Loucy (cell line): ENCODE data around the gene PSD2.

Source experiments
- H2AFZ ChIP-seq: fragments of 200-600 bp; sonication (generic); 2 replicates; pipeline ENCODE4 v1.6.0; 2016; ENCODE audit warnings: antibody characterized with exemption, mild to moderate bottlenecking, low read length, moderate library complexity
- H3F3A ChIP-seq: fragments of 200-600 bp; 2 replicates; pipeline ENCODE4 v1.6.0; 2016; ENCODE audit warnings: antibody characterized with exemption, low read depth, mild to moderate bottlenecking
- H3K27me3 ChIP-seq: fragments of 200-600 bp; sonication (generic); 2 replicates; pipeline ENCODE4 v1.6.1; 2014; ENCODE audit warnings: low read length, mild to moderate bottlenecking; ENCODE audit not compliant: insufficient read depth, poor library complexity, severe bottlenecking
- H3K36me3 ChIP-seq: fragments of 200-600 bp; sonication (generic); 2 replicates; pipeline ENCODE4 v1.6.1; 2016; ENCODE audit warnings: low read length; ENCODE audit not compliant: insufficient read depth
- H3K4me1 ChIP-seq: fragments of 200-600 bp; sonication (generic); 2 replicates; pipeline ENCODE4 v1.5.1; 2014; ENCODE audit warnings: low read length, mild to moderate bottlenecking; ENCODE audit not compliant: insufficient read depth, poor library complexity, severe bottlenecking
- H3K4me2 ChIP-seq: fragments of 200-600 bp; sonication (generic); 2 replicates; pipeline ENCODE4 v1.6.0; 2014; ENCODE audit warnings: antibody characterized with exemption, low read length, low read depth, mild to moderate bottlenecking; ENCODE audit not compliant: poor library complexity, severe bottlenecking
- H3K4me3 ChIP-seq: fragments of 200-600 bp; sonication (generic); 2 replicates; pipeline ENCODE4 v1.5.1; 2014; ENCODE audit warnings: low read length, mild to moderate bottlenecking, mixed read lengths; ENCODE audit not compliant: poor library complexity, severe bottlenecking
- H3K79me2 ChIP-seq: fragments of 200-600 bp; sonication (generic); 2 replicates; pipeline ENCODE4 v1.6.1; 2014; ENCODE audit warnings: low read length; ENCODE audit not compliant: insufficient read depth
- H3K9ac ChIP-seq: fragments of 200-600 bp; sonication (generic); 2 replicates; pipeline ENCODE4 v1.6.0; 2014; ENCODE audit warnings: mild to moderate bottlenecking, low read depth, low read length, moderate library complexity; ENCODE audit not compliant: poor library complexity, severe bottlenecking
- H3K9me2 ChIP-seq: fragments of 200-600 bp; sonication (generic); replicated peaks from 2 replicates; pipeline ENCODE4 v1.6.1; 2016; ENCODE audit warnings: low read depth, low read length, mixed read lengths
- H3K9me3 ChIP-seq: fragments of 200-600 bp; sonication (generic); 2 replicates; pipeline ENCODE4 v1.6.1; 2014; ENCODE audit warnings: mild to moderate bottlenecking, antibody characterized with exemption, low read length, low read depth; ENCODE audit not compliant: insufficient read depth
- H4K20me1 ChIP-seq: fragments of 200-600 bp; sonication (generic); 2 replicates; pipeline ENCODE4 v1.6.0; 2014; ENCODE audit warnings: antibody characterized with exemption, low read length, mild to moderate bottlenecking; ENCODE audit not compliant: insufficient read depth, poor library complexity, severe bottlenecking
- CTCF ChIP-seq: fragments of 200-600 bp; sonication (generic); conservative IDR thresholded peaks from 2 replicates; pipeline ENCODE4 v1.5.1; 2014; ENCODE audit warnings: mild to moderate bottlenecking, antibody characterized with exemption, low read length
- EZH2phosphoT487 ChIP-seq: fragments of 200-600 bp; IDR thresholded peaks from 2 replicates; pipeline ENCODE4 v1.6.1; 2018; ENCODE audit warnings: antibody characterized with exemption, mild to moderate bottlenecking, moderate library complexity, borderline replicate concordance

The PSD2 gene

GRCh38 chr5:139798883-139799282 lies 3.3 kb downstream of the PSD2 start:
- Histone ChIP-seq H3K4me1 (no peaks in the 10 kb centered on the region), H3K9me2 (no peaks in the 10 kb centered on the region), H3K36me3 (no peaks in the 10 kb centered on the region), H2AFZ (no peak overlapping the region), H3K4me3 (no peak overlapping the region), H3F3A (no peaks in the 10 kb centered on the region), H3K9me3 (no peaks in the 10 kb centered on the region), H4K20me1 (no peaks in the 10 kb centered on the region), H3K27me3 (no peaks in the 10 kb centered on the region), H3K79me2 (no peaks in the 10 kb centered on the region), H3K9ac (no peak overlapping the region), H3K4me2 (no peak overlapping the region)
- TF ChIP-seq EZH2phosphoT487, result no peak
- no peak for TF ChIP-seq CTCF

- Histone ChIP-seq H3K4me2 (no peak overlapping the region), H4K20me1 (no peaks in the 10 kb centered on the region), H3K27me3 (no peaks in the 10 kb centered on the region)
Observed at GRCh38 chr5:139799359-139799758, 3.8 kb downstream of the PSD2 start.

GRCh38 chr5:139803978-139804377 lies 8.4 kb downstream of the PSD2 start:
- H3K4me1 ChIP-seq, result no peaks in the 10 kb centered on the region
- no peak overlapping the region for H3K9ac ChIP-seq
- TF ChIP-seq CTCF (no peak), EZH2phosphoT487 (no peak)
- H3K9me3 ChIP-seq, result no peaks in the 10 kb centered on the region
- no peaks in the 10 kb centered on the region for H3K9me2 ChIP-seq
- H3F3A ChIP-seq, result no peaks in the 10 kb centered on the region
- H3K4me3 ChIP-seq, result no peak overlapping the region
- H3K4me2 ChIP-seq, result no peak overlapping the region
- no peaks in the 10 kb centered on the region for H3K79me2 ChIP-seq
- no peak overlapping the region for H2AFZ ChIP-seq
- no peaks in the 10 kb centered on the region for H3K36me3 ChIP-seq
- H4K20me1 ChIP-seq, result no peaks in the 10 kb centered on the region
- H3K27me3 ChIP-seq, result no peaks in the 10 kb centered on the region

More at GRCh38 chr5:139799359-139799758, 3.8 kb downstream of the PSD2 start:
- Histone ChIP-seq H2AFZ (no peak overlapping the region), H3K9ac (no peak overlapping the region), H3K4me3 (no peak overlapping the region), H3K9me3 (no peaks in the 10 kb centered on the region), H3K4me1 (no peaks in the 10 kb centered on the region), H3K79me2 (no peaks in the 10 kb centered on the region), H3K36me3 (no peaks in the 10 kb centered on the region), H3K9me2 (no peaks in the 10 kb centered on the region), H3F3A (no peaks in the 10 kb centered on the region)
- TF ChIP-seq CTCF (no peak), EZH2phosphoT487 (no peak)
